ENCODE results near the gene FADS6. TPM values are rescaled to one million over a fixed set of nuclear protein-coding genes. Genes with fewer than 3 reads are reported as not detected.
A peak's percentile ranks its signal among the peaks of the same experiment; 100 is the strongest.

Gene FADS6
- total RNA-seq, 1 experiment from 2014 or later = 1.2 TPM

- Histone ChIP-seq H2AFZ (ENCODE audit: low read length) (no peak overlapping the region), H3K4me2 (ENCODE audit: insufficient read depth, insufficient read length, low read length) (no peak overlapping the region), H2BK5ac (ENCODE audit: insufficient read length, low read length) (no peak overlapping the region), H3K79me2 (ENCODE audit: insufficient read depth, low read length) (no peaks in the 10 kb centered on the region), H3K79me1 (ENCODE audit: insufficient read depth, low read depth, low read length, poor library complexity, severe bottlenecking) (no peaks in the 10 kb centered on the region), H3K27ac (ENCODE audit: insufficient read length, low read depth, low read length) (no peak overlapping the region), H2BK15ac (ENCODE audit: low read depth, low read length) (no peak overlapping the region), H2BK20ac (ENCODE audit: low read depth, low read length, poor library complexity, severe bottlenecking) (no peak overlapping the region), H4K5ac (ENCODE audit: insufficient read length, low read depth, low read length) (no peak overlapping the region), H3K14ac (ENCODE audit: insufficient read depth, low read length) (no peak overlapping the region), H4K91ac (ENCODE audit: insufficient read length, low read depth, low read length) (no peak overlapping the region), H2BK120ac (ENCODE audit: low read depth, low read length, poor library complexity, severe bottlenecking) (no peak overlapping the region), H3K23me2 (ENCODE audit: insufficient read length, low read depth, low read length, poor library complexity, severe bottlenecking) (peaks cover 5% of the 10 kb centered on the region), H4K8ac (replicated peaks; ENCODE audit: insufficient read length, low read depth, low read length) (no peak overlapping the region), H3K18ac (ENCODE audit: insufficient read length, low read depth, low read length) (no peak overlapping the region), H3K56ac (ENCODE audit: insufficient read length, low read depth, low read length) (no peak overlapping the region), H3K23ac (ENCODE audit: insufficient read length, low read depth, low read length) (no peak overlapping the region), H4K20me1 (ENCODE audit: control insufficient read depth, insufficient read depth, insufficient read length) (no peaks in the 10 kb centered on the region), H3K4me1 (ENCODE audit: insufficient read depth, low read length) (no peaks in the 10 kb centered on the region), H3K27me3 (ENCODE audit: insufficient read depth, low read length) (peaks cover 43% of the 10 kb centered on the region), H3K4ac (ENCODE audit: low read depth, low read length) (no peak overlapping the region), H2BK12ac (ENCODE audit: insufficient read length, low read depth, low read length) (no peak overlapping the region), H3K9me3 (ENCODE audit: control insufficient read depth, low read depth, low read length) (no peaks in the 10 kb centered on the region), H3K9ac (ENCODE audit: extremely low read depth, insufficient read length, low read length) (no peak overlapping the region), H2AK5ac (ENCODE audit: insufficient read length, low read length) (no peak overlapping the region), H3T11ph (ENCODE audit: low read length) (no peak overlapping the region)
- Mint-ChIP-seq H3K4me3 (peak overlapping the region in 1 of 2 experiments; percentile 80; a peak in 1 of 5 replicates), H3K36me3 (ENCODE audit: insufficient read depth in 1 of 3, low read depth in 3 of 3) (no peaks in the 10 kb centered on the region), H3K27me3 (ENCODE audit: low read depth) (peaks cover 94% of the 10 kb centered on the region), H3K27ac (no peak overlapping the region), H3K4me1 (peaks cover 15 to 26% of the 10 kb centered on the region in 2 experiments), H3K9me3 (peaks cover 0 to 5% of the 10 kb centered on the region in 2 experiments; a peak in 2 of 5 replicates)
- peak; percentile 24 for DNase-seq
- no CpG with 5 or more reads among the region's 3 CpGs for WGBS (ENCODE audit: extremely low coverage, insufficient read length, low lambda C conversion rate)
- TF ChIP-seq CTCF (conservative IDR thresholded peaks at IDR 0.05) = no peak
Measured at GRCh38 chr17:74925242-74925641, 31.8 kb upstream of the FADS6 start.
